Measurements from ENCODE around the gene PCBD2.

The PCBD2 gene

GRCh38 chr5:134975843-134976242 lies 70.9 kb downstream of the PCBD2 start:
- Histone ChIP-seq H3K27me3 (ENCODE audit: insufficient read depth, low read length, poor library complexity) (no peaks in the 10 kb centered on the region), H2AFZ (ENCODE audit: low read depth, low read length) (no peak overlapping the region), H4K20me1 (ENCODE audit: insufficient read depth, low read length) (no peaks in the 10 kb centered on the region), H3K4me3 (ENCODE audit: low read depth in 1 of 2, low read length in 2 of 2) (no peak overlapping the region), H3K27ac (ENCODE audit: low read length) (no peak overlapping the region), H3K4me1 (ENCODE audit: insufficient read depth, low read length) (no peaks in the 10 kb centered on the region), H3K9me3 (ENCODE audit: insufficient read depth, low read length, severe bottlenecking) (peaks cover 13% of the 10 kb centered on the region), H3K79me2 (ENCODE audit: insufficient read depth, low read length) (no peaks in the 10 kb centered on the region), H3K36me3 (ENCODE audit: insufficient read depth, low read length) (no peaks in the 10 kb centered on the region), H3K9ac (ENCODE audit: low read depth, low read length) (no peak overlapping the region), H3K4me2 (ENCODE audit: insufficient read depth, low read length) (no peak overlapping the region)
- no peak for ATAC-seq (ENCODE audit: insufficient read depth, low read depth)
- no peak for TF ChIP-seq EZH2 (IDR thresholded peaks at IDR 0.05; ENCODE audit: borderline replicate concordance, low read depth, low read length, severe bottlenecking)
- TF ChIP-seq CTCF (IDR thresholded peaks at IDR 0.05; ENCODE audit: borderline replicate concordance, extremely low read depth, low read length, poor library complexity, severe bottlenecking) = no peak
- DNase-seq = no peak

GRCh38 chr5:134976841-134977240 lies 71.9 kb downstream of the PCBD2 start:
- Histone ChIP-seq H3K9me3 (ENCODE audit: insufficient read depth, low read length, severe bottlenecking) (peaks cover 19% of the 10 kb centered on the region), H3K9ac (ENCODE audit: low read depth, low read length) (no peak overlapping the region)
- no peak for ATAC-seq (ENCODE audit: insufficient read depth, low read depth)

GRCh38 chr5:134979416-134979815 lies 74.5 kb downstream of the PCBD2 start:
- H3K27me3 ChIP-seq (ENCODE audit: insufficient read depth, low read length, poor library complexity) = no peaks in the 10 kb centered on the region
- no peaks in the 10 kb centered on the region for H4K20me1 ChIP-seq (ENCODE audit: insufficient read depth, low read length)
- H3K4me1 ChIP-seq (ENCODE audit: insufficient read depth, low read length) = no peaks in the 10 kb centered on the region
- H3K4me2 ChIP-seq (ENCODE audit: insufficient read depth, low read length) = no peak overlapping the region
- no peak for TF ChIP-seq EZH2 (IDR thresholded peaks at IDR 0.05; ENCODE audit: borderline replicate concordance, low read depth, low read length, severe bottlenecking)
- TF ChIP-seq CTCF (IDR thresholded peaks at IDR 0.05; ENCODE audit: borderline replicate concordance, extremely low read depth, low read length, poor library complexity, severe bottlenecking) = no peak
- H3K79me2 ChIP-seq (ENCODE audit: insufficient read depth, low read length) = no peaks in the 10 kb centered on the region
- no peaks in the 10 kb centered on the region for H3K36me3 ChIP-seq (ENCODE audit: insufficient read depth, low read length)
- no peak overlapping the region for H3K27ac ChIP-seq (ENCODE audit: low read length)
- H3K9me3 ChIP-seq (ENCODE audit: insufficient read depth, low read length, severe bottlenecking) = peaks cover 38% of the 10 kb centered on the region
- no peak for ATAC-seq (ENCODE audit: insufficient read depth, low read depth)
- no peak overlapping the region for H3K9ac ChIP-seq (ENCODE audit: low read depth, low read length)
- no peak for DNase-seq
- no peak overlapping the region for H3K4me3 ChIP-seq (ENCODE audit: low read depth in 1 of 2, low read length in 2 of 2)
- H2AFZ ChIP-seq (ENCODE audit: low read depth, low read length) = no peak overlapping the region

More at GRCh38 chr5:134976841-134977240, 71.9 kb downstream of the PCBD2 start:
- no peaks in the 10 kb centered on the region for H3K27me3 ChIP-seq (ENCODE audit: insufficient read depth, low read length, poor library complexity)
- H3K27ac ChIP-seq (ENCODE audit: low read length) = no peak overlapping the region
- H3K36me3 ChIP-seq (ENCODE audit: insufficient read depth, low read length) = no peaks in the 10 kb centered on the region
- H3K4me3 ChIP-seq (ENCODE audit: low read depth in 1 of 2, low read length in 2 of 2) = no peak overlapping the region
- TF ChIP-seq CTCF (IDR thresholded peaks at IDR 0.05; ENCODE audit: borderline replicate concordance, extremely low read depth, low read length, poor library complexity, severe bottlenecking) (no peak), EZH2 (IDR thresholded peaks at IDR 0.05; ENCODE audit: borderline replicate concordance, low read depth, low read length, severe bottlenecking) (no peak)
- H3K4me1 ChIP-seq (ENCODE audit: insufficient read depth, low read length) = no peaks in the 10 kb centered on the region
- no peak for DNase-seq
- no peak overlapping the region for H3K4me2 ChIP-seq (ENCODE audit: insufficient read depth, low read length)
- H2AFZ ChIP-seq (ENCODE audit: low read depth, low read length) = no peak overlapping the region
- H4K20me1 ChIP-seq (ENCODE audit: insufficient read depth, low read length) = no peaks in the 10 kb centered on the region
- no peaks in the 10 kb centered on the region for H3K79me2 ChIP-seq (ENCODE audit: insufficient read depth, low read length)

GRCh38 chr5:134982230-134982629 lies 77.3 kb downstream of the PCBD2 start:
- no peak for DNase-seq
- H3K9me3 ChIP-seq (ENCODE audit: insufficient read depth, low read length, severe bottlenecking) = peaks cover 33% of the 10 kb centered on the region
- no peak overlapping the region for H3K4me2 ChIP-seq (ENCODE audit: insufficient read depth, low read length)
- H3K27ac ChIP-seq (ENCODE audit: low read length) = no peak overlapping the region
- no peaks in the 10 kb centered on the region for H3K79me2 ChIP-seq (ENCODE audit: insufficient read depth, low read length)
- TF ChIP-seq EZH2 (IDR thresholded peaks at IDR 0.05; ENCODE audit: borderline replicate concordance, low read depth, low read length, severe bottlenecking) = no peak
- no peak for TF ChIP-seq CTCF (IDR thresholded peaks at IDR 0.05; ENCODE audit: borderline replicate concordance, extremely low read depth, low read length, poor library complexity, severe bottlenecking)
- H3K4me1 ChIP-seq (ENCODE audit: insufficient read depth, low read length) = no peaks in the 10 kb centered on the region
- H3K27me3 ChIP-seq (ENCODE audit: insufficient read depth, low read length, poor library complexity) = no peaks in the 10 kb centered on the region
- no peaks in the 10 kb centered on the region for H3K36me3 ChIP-seq (ENCODE audit: insufficient read depth, low read length)
- no peak overlapping the region for H3K4me3 ChIP-seq (ENCODE audit: low read depth in 1 of 2, low read length in 2 of 2)
- no peak for ATAC-seq (ENCODE audit: insufficient read depth, low read depth)
- H2AFZ ChIP-seq (ENCODE audit: low read depth, low read length) = no peak overlapping the region
- H4K20me1 ChIP-seq (ENCODE audit: insufficient read depth, low read length) = no peaks in the 10 kb centered on the region
- no peak overlapping the region for H3K9ac ChIP-seq (ENCODE audit: low read depth, low read length)

All from DND-41 (cell line).